ENCODE measurements around the gene TSPAN17.

DNA sequence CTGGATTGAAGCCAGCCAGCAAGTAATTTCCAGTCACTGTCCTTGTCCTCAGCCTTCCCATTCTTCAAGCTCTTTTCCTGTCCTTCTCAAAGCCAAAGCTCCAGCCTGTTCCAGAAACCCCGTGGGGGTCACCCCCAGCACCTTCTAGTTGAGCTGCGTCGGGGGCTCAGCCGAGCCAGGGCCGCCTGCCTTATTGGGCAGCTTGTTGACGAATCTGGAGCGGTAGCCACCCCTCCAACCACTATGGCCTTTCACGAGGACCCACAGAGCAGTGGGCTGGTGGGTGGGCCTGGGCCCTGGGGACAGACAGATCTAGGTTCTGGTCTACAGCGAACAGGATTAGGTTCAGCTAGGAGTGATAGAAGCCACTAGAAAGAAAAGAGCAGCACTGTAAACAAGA lies 47.3 kb downstream of the TSPAN17 start:
- TF ChIP-seq, protein P1, sequence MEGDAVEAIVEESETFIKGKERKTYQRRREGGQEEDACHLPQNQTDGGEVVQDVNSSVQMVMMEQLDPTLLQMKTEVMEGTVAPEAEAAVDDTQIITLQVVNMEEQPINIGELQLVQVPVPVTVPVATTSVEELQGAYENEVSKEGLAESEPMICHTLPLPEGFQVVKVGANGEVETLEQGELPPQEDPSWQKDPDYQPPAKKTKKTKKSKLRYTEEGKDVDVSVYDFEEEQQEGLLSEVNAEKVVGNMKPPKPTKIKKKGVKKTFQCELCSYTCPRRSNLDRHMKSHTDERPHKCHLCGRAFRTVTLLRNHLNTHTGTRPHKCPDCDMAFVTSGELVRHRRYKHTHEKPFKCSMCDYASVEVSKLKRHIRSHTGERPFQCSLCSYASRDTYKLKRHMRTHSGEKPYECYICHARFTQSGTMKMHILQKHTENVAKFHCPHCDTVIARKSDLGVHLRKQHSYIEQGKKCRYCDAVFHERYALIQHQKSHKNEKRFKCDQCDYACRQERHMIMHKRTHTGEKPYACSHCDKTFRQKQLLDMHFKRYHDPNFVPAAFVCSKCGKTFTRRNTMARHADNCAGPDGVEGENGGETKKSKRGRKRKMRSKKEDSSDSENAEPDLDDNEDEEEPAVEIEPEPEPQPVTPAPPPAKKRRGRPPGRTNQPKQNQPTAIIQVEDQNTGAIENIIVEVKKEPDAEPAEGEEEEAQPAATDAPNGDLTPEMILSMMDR (IDR thresholded peaks at IDR 0.05; ENCODE audit: poor library complexity): no peak
- TF ChIP-seq EZH2phosphoT487 (IDR thresholded peaks at IDR 0.05; ENCODE audit: low read depth, severe bottlenecking, unreplicated experiment) (no peak), EZH2 (IDR thresholded peaks at IDR 0.05; ENCODE audit: borderline replicate concordance) (no peak)

All from hepatocyte (in vitro differentiated cells).